ENCODE data around the gene MAML1. TPM values are rescaled to one million over a fixed set of nuclear protein-coding genes. Genes with fewer than 3 reads are reported as not detected.

The MAML1 gene
- total RNA-seq, 2 donors from 2014 or later, result 25.3 to 29.6 TPM

DNA sequence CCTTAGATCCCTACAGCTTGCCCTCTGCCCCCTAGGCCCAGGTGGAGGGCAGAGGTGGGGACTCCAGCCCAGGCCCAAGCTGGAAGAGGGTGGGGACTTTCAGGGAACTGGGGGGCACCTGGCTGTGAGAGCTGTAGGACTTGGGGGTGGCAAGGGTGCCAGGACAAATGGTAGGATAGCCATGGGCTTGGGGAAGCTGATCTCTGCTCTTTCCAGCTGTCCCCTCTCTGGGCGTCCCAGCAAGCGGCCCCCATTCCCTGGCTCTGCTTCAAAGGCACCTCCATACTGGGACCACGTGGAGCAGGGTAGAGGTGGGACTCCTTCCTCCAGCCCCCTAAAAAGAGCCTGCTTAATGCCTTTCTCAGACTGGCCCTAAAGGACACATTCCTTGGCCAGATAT lies 61.5 kb downstream of the MAML1 start:
- Mint-ChIP-seq H3K36me3 (peaks cover 0 to 5% of the 10 kb centered on the region in 2 donors), H3K9me3 (no peaks in the 10 kb centered on the region), H3K27ac (no peak overlapping the region)
- ATAC-seq (no peak), DNase-seq (ENCODE audit: low spot score in 2 of 2) (no peak)

- Mint-ChIP-seq H3K9me3 (no peaks in the 10 kb centered on the region), H3K27ac (no peak overlapping the region), H3K36me3 (peaks cover 0 to under 1% of the 10 kb centered on the region in 2 donors)
- DNase-seq (ENCODE audit: low spot score in 2 of 2), result no peak
- ATAC-seq, result no peak
These were observed 62.0 kb downstream of the MAML1 start for GRCh38 chr5:179794575-179794974.

- Mint-ChIP-seq H3K27ac (no peak overlapping the region), H3K9me3 (no peaks in the 10 kb centered on the region), H3K36me3 (no peaks in the 10 kb centered on the region)
- ATAC-seq, result peak in 1 of 2 donors; percentile 2
- DNase-seq (ENCODE audit: low spot score in 2 of 2), result no peak
These were observed 62.6 kb downstream of the MAML1 start for GRCh38 chr5:179795049-179795862.

DNA sequence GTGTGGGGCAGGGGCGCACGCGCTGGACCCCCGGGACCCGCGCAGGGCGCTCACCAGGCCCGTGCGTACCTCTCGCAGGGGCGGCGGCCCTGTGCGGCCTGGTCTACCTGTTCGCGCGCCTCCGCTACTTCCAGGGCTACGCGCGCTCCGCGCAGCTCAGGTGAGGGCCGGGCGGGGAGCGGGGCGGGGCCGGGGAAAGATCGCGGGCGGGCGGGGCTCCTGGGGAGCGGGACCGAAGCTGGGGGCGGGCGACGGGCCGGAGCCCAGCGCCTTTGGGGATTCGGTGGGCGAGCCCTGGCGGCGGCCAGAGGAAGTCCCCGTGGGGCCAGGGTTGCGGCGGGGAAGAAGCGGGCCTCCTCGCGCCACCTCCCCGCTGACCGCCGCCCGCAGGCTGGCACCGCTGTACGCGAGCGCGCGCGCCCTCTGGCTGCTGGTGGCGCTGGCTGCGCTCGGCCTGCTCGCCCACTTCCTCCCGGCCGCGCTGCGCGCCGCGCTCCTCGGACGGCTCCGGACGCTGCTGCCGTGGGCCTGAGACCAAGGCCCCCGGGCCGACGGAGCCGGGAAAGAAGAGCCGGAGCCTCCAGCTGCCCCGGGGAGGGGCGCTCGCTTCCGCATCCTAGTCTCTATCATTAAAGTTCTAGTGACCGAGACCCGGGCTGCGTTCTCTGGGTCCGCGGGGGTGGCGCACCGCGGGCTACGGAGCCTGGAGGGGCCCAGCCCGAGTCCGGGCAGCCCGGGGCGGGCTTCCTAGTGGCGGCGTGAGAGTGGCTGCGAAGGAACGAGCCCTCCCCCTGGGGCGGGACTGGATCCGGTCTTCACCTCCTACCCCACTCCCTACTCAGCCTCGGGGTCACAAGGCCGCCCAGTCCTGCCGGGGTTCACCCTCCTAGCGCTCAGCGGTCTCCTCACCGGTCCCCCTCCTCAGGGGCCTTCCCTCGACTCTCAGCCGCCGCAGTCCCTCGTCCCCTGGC lies 63.5 kb downstream of the MAML1 start:
- DNase-seq (ENCODE audit: low spot score in 2 of 2) (peak; percentile 72 to 85), ATAC-seq (peak; percentile 72 to 81)
- Mint-ChIP-seq H3K27ac (no peak overlapping the region), H3K36me3 (no peaks in the 10 kb centered on the region), H3K9me3 (no peaks in the 10 kb centered on the region)

DNA sequence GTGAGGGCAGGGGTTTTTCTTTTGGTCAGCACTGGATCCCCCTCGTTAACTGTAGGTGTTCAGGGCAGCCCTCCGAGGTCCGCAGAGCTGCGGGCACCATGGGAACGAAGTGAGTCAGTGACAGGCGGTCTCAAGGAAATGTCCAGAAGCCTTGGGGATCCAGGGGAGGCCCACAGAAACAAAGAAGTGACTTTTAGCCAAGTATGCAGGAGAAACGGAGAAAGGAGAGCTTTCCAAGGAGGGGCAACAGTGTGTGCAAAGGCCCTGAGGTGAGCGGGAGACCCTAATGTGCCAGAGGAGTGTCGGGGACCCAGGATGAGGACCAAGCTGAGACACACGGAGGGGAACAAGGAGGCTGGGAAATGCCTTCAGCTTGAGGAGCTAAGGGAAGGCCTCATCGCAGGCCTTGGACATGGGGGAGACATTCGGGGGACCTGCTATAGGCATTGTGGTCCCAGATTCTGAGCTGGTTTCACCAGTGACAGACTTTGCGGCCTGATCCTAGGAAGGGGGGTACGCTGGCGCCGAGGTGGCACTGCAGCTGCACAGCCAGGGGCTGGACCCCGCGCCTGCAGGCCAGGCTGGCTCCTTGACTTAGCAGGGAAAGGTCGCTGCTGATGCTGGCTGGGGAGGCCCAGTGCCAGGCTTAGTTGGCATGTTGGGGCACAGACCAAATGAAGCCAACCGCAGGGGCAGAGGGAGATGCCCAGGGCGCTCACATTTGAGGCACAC lies 64.4 kb downstream of the MAML1 start:
- peaks cover 0 to 6% of the 10 kb centered on the region in 2 donors for H3K36me3 Mint-ChIP-seq
- no peak overlapping the region for H3K27ac Mint-ChIP-seq
- ATAC-seq (no peak), DNase-seq (ENCODE audit: low spot score in 2 of 2) (no peak)
- no peaks in the 10 kb centered on the region for H3K9me3 Mint-ChIP-seq

DNA sequence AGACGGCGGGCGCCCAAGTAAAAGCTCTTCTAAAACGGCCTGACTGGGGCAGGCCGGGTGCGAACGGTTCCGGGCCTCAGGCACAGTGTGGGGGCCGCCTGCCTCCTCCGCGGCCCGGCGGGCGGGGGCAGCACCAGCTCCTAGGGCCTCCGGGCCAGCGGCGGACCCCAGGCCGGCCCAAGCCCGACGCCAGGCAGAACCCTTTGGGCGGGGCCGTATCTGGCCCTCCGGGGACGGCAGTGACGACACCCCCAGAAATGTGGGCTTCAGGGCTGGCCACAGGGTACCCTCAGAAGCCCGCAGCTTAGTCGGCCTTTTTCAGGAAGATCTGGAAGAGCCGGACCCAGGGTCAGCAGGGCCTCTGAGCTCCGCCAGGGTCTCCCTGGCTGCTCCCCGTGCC lies 65.1 kb downstream of the MAML1 start:
- H3K36me3 Mint-ChIP-seq, result peaks cover 0 to 6% of the 10 kb centered on the region in 2 donors
- DNase-seq (ENCODE audit: low spot score in 2 of 2) (no peak), ATAC-seq (no peak)
- no peaks in the 10 kb centered on the region for H3K9me3 Mint-ChIP-seq
- no peak overlapping the region for H3K27ac Mint-ChIP-seq

DNA sequence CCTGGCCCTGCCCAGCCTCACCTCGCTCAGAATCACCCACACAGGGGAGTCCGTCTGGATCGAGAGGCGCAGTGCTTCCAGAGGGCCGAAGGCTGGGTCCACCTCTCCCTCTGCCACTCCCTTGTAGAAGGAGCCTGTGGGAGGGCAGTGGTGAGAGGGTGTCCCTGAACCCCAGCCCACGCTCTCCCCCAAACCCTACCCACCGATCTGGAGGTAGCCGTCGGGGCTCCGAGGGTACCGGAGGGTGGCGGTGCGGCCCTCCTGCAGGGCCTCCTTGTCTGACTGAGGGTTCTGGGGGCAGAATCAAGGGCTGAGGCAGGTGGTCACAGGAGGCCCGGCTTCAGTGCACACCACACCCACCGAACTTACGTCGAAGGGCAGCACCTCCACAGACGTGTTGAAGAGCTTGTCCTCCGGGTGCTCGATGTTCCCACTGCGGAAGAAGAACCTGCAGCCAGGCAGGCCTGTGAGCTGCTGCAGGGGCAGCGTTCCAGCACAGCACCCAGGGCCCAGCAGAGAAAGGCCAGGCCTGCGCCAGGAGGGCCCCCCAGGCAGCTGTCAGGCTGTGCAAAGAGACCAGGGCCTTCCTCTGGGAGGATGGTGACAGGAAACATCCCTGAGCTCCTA lies 65.6 kb downstream of the MAML1 start:
- no peaks in the 10 kb centered on the region for H3K9me3 Mint-ChIP-seq
- ATAC-seq (no peak), DNase-seq (ENCODE audit: low spot score in 2 of 2) (no peak)
- H3K27ac Mint-ChIP-seq, result no peak overlapping the region
- H3K36me3 Mint-ChIP-seq, result peaks cover 0 to 6% of the 10 kb centered on the region in 2 donors

GRCh38 chr5:179798771-179799643 lies 66.4 kb downstream of the MAML1 start:
- ATAC-seq, result no peak

DNA sequence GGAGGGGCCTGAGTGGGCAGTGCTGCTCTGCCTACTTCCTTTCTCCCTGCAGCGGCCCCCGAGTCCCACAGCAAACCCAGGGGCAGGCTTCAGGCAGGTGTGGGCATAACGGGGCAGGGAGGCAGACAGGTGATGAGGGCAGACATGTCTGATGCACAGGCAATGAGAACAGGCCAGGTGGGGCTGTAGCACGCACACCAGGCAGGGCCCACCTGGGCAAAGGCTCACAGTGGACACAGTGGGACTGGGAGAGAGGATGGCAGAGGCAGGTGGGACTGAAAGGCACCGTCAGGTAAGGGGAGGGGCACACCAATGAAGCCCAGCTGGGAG lies 67.0 kb downstream of the MAML1 start:
- Mint-ChIP-seq H3K36me3 (peaks cover 0 to 6% of the 10 kb centered on the region in 2 donors), H3K9me3 (no peaks in the 10 kb centered on the region), H3K27ac (peak overlapping the region in 1 of 2 donors; percentile 53)
- DNase-seq (ENCODE audit: low spot score in 2 of 2) (no peak), ATAC-seq (no peak)

More at GRCh38 chr5:179798771-179799643, 66.4 kb downstream of the MAML1 start:
- Mint-ChIP-seq H3K36me3 (peaks cover 0 to 6% of the 10 kb centered on the region in 2 donors), H3K27ac (peak overlapping the region in 1 of 2 donors; percentile 53), H3K9me3 (no peaks in the 10 kb centered on the region)
- DNase-seq (ENCODE audit: low spot score in 2 of 2), result peak in 1 of 2 donors; percentile 54

DNA sequence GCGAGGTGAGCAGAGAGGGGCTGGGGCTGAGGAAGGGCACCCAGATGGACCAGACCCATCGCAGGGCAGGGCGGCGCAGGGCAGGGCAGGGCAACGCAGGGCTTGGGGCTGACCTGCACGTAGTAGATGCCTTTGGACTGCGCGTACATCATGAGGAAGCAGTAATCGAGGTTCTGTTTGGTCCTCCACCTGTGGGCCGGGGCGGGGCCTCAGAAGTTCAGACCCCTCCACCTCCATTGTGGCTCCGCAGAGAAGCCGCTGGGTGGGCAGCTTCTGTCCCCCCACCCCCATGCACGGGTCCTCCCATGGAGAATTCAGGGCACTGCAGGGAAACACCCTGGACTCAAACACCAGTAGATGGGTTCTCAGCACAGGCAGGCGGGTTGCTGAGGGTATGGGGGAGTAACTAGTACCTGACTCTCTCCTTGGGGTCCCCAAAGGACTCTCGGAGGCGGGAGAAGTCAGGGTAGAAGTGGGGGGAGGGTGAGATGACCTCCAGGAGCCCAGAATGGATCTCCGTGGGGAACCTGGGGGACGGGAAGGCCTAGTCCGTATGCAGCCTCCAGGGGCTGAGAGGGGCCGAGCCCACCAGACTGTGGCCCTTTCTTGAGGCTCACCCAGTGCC lies 67.6 kb downstream of the MAML1 start:
- ATAC-seq, result no peak
- Mint-ChIP-seq H3K9me3 (no peaks in the 10 kb centered on the region), H3K36me3 (peaks cover 0 to 6% of the 10 kb centered on the region in 2 donors), H3K27ac (no peak overlapping the region)
- no peak for DNase-seq (ENCODE audit: low spot score in 2 of 2)

GRCh38 chr5:179800696-179801201 lies 68.1 kb downstream of the MAML1 start:
- DNase-seq (ENCODE audit: low spot score in 2 of 2) (no peak), ATAC-seq (no peak)
- no peaks in the 10 kb centered on the region for H3K9me3 Mint-ChIP-seq
- H3K27ac Mint-ChIP-seq, result no peak overlapping the region
- H3K36me3 Mint-ChIP-seq, result peaks cover 0 to 6% of the 10 kb centered on the region in 2 donors

- peak; percentile 42 to 52 for ATAC-seq
- H3K27ac Mint-ChIP-seq, result no peak overlapping the region
- H3K36me3 Mint-ChIP-seq, result peaks cover 0 to 6% of the 10 kb centered on the region in 2 donors
- DNase-seq (ENCODE audit: low spot score in 2 of 2), result peak; percentile 79 to 88
- no peaks in the 10 kb centered on the region for H3K9me3 Mint-ChIP-seq
These were observed 68.9 kb downstream of the MAML1 start for GRCh38 chr5:179801304-179802206.

DNA sequence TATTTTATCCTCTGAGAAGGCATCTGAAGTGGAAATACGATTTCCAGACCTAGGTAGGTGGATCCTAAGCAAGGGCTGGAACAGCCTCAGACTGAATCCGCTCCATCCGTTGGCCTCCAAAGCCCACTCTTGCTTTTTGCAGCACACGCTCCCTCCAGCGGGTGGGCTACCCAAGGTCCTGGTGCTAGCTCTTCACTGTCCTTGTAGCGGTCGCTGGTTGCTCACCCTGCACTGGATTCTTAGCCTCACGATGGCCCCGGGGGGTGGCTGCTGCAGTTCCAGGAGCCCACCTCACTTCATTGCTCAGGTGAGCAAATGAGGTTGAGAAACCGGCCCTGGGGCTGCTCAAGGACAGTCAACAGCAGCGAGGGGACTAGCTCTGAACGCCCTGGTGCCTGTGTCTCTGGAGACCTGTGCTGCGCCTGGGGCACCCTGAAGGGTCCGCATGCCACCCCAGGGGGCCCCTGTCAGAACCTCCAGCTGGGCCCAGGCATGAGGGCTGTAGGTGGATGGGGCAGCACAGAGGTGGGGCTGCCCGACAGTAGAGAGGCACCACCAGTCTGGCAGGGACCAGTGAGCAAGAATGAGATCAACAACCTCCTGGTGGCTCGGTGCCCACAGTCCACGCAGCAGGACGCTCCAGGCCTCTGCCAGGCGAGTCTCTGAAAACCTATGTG lies 69.7 kb downstream of the MAML1 start:
- ATAC-seq (no peak), DNase-seq (ENCODE audit: low spot score in 2 of 2) (no peak)
- Mint-ChIP-seq H3K9me3 (no peaks in the 10 kb centered on the region), H3K27ac (no peak overlapping the region), H3K36me3 (peaks cover 0 to 6% of the 10 kb centered on the region in 2 donors)
